HG02763 (cell line): ENCODE data around the gene C1QTNF12.

ENCODE experiments used
- ATAC-seq: cut with Tn5 transposase; IDR thresholded peaks from one replicate; pipeline ENCODE4 v1.9.1; 2021; ENCODE audit warnings: mild to moderate bottlenecking, moderate library complexity; ENCODE audit not compliant: unreplicated experiment

C1QTNF12 gene

DNA sequence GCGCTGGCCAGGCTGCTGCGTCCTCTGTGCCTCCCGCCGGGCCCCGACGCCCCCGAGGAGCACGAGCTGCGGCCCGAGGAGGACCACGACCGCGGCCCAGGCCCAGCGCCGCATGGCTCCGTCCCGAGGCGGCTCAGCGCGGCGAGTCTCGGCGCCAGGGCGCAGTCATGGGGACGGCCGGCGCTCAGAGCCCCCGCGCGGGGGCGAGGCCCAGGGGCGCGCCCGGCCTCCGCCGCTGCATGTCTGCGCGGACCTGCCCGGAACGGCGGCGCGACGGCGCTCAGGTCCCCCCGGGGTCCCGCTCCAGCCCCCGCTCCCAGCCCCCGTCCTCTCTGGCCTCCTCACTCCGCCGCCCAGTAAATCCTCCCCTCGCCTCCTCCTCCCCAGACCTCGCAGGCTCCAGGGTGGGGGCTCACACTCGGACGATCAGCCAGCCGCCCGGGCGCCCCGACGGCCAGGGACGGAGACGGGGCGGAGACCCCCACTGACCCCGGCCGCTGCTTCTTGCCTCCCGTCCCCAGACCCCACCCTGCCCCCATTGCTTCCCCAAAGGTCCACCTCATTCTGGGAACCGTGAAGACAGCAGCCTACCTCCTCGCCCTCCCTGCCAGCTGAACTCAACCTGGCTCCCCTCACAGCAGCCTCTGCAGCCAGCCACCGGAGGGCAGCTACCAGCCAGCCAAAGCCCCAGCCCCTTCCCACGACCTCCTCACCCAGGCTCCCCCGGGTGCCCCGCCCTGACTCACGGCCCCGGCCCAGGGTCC lies at the start of gene C1QTNF12:
TSS of gene C1QTNF12 (minus strand) at position 146 of the 764 bp plus-strand sequence. CDS start at position 114, 32 bp downstream.
- ATAC-seq = no peak

GRCh38 chr1:1295154-1295923 lies 48.8 kb upstream of the C1QTNF12 start:
- no peak for ATAC-seq

- no peak for ATAC-seq
These were observed 47.8 kb upstream of the C1QTNF12 start for GRCh38 chr1:1294250-1294890.

DNA sequence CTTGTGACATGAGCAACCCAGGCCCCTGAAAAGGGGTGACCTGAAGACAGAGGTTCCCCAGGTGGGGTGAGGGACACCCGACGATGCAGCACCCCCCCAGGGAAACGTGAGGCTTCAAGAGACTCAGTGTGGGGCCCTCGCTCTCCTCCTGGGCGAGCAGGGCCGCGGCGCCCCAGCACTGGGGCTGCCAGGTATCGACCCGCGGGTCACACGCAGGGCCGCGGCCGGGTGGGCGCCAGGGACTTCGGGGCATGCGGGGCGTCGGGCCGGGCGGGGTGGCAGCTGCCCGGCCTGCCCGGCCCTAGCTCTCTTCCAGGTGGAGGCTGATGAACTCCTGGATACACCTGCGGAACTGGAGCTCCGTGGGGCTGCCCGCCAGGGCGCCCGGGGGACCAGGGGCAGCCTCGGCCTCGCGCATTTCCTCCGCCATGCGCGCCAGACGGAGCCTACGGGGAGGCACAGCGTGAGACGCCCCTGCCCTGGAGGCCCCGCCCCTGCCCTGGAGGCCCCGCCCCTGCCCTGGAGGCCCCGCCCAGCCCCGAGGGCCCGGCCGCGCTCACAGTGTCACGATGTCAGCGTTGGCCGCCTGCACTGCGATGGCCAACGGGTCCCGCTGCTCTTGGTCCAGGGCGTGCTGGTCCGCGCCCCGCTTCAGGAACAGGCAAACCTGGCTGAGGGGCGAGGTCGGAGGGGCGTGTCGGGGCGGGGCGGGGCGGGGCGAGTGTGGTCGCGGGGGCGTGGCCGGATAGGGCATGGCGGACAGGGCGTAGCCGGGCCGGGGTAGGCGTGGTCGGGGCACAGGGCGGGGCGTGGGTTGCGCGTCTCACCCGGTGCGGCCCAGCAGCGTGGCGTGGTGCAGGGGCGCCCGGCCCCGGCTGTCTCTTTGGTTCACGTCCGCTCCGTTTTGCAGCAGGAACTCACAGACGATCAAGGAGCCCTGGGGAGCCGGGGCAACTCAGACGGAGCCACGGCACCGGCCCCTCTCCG lies 47.0 kb upstream of the C1QTNF12 start:
- no peak for ATAC-seq

DNA sequence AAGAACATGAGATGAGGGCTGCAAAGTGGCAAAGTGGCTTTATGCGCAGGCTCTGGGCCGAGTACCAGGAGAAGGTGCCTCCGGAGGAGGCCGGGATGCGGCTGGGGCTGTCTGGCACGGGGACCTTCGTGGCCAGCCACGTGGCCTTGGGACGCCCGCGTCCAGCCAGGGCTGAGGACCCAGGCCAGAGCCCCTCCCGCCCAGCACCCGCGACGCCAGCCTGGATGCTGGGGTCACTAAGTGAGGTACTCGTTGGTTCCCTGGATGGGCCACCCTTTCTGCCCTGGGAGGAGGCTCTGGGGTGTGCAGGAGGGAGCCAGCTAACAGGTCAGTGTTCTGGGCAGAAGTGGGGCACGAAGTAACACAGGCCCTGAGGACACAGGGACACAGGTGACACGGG lies 46.3 kb upstream of the C1QTNF12 start:
- ATAC-seq = no peak

GRCh38 chr1:1292442-1292779 lies 45.9 kb upstream of the C1QTNF12 start:
- ATAC-seq = no peak

DNA sequence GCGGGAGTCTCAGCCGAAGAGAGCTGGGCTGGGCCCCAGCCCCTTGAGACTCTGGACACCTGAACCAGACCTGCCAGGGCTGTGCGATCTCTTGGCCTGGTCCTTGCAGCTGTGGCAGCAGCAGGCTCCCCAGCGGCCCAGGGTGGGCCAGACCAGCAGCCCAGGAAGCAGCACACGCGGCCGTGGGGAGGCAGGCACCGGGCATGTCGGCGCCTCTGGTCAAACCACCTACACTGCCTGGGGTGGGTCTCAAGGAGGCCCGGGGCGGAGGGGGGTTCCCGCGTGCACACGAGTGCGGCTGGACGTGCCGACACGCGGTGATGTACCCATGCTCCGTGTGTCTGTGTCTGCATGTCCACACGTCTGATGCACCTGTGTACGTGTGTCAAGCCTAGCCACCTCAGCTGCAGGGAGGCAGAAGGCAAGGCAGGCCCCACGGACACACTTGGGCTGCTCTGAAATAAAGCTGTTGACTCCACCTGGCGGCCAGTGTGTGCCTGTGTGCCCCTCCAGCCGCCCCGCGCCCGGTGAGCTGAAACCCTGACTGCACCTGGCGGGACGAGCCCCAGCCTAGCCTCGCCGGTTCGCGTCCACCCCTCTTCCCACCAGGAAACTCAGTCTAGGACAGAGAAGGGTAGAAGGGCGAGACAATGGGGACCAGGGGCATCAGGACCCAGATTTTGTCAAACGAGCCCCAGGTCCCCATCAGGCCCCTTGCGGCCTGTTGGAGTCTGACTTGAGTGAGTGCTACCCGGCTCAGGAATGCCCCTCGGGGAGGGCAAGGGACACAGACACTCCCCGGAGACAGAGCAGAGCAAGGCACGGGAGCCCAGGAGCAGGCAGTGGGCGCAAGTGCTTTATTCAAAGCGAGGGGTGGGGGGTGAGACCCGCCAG lies 45.3 kb upstream of the C1QTNF12 start:
- no peak for ATAC-seq

DNA sequence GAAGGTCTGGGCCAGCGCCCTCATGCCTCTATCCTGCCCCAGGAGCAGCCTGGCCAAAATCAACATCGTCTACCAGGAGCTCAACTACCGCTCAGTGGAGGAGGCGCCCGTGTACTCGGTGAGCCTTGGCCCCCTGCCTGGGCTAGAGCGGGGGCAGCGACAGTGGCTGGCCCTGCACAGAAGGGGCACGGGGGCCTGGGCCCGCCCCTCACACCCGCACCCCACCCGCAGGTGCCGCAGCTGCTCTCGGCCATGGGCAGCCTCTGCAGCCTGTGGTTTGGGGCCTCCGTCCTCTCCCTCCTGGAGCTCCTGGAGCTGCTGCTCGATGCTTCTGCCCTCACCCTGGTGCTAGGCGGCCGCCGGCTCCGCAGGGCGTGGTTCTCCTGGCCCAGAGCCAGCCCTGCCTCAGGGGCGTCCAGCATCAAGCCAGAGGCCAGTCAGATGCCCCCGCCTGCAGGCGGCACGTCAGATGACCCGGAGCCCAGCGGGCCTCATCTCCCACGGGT lies 44.6 kb upstream of the C1QTNF12 start:
- no peak for ATAC-seq

GRCh38 chr1:1290238-1290731 lies 43.8 kb upstream of the C1QTNF12 start:
- ATAC-seq = no peak

- no peak for ATAC-seq
These were observed 41.0 kb upstream of the C1QTNF12 start for GRCh38 chr1:1287288-1288110.

DNA sequence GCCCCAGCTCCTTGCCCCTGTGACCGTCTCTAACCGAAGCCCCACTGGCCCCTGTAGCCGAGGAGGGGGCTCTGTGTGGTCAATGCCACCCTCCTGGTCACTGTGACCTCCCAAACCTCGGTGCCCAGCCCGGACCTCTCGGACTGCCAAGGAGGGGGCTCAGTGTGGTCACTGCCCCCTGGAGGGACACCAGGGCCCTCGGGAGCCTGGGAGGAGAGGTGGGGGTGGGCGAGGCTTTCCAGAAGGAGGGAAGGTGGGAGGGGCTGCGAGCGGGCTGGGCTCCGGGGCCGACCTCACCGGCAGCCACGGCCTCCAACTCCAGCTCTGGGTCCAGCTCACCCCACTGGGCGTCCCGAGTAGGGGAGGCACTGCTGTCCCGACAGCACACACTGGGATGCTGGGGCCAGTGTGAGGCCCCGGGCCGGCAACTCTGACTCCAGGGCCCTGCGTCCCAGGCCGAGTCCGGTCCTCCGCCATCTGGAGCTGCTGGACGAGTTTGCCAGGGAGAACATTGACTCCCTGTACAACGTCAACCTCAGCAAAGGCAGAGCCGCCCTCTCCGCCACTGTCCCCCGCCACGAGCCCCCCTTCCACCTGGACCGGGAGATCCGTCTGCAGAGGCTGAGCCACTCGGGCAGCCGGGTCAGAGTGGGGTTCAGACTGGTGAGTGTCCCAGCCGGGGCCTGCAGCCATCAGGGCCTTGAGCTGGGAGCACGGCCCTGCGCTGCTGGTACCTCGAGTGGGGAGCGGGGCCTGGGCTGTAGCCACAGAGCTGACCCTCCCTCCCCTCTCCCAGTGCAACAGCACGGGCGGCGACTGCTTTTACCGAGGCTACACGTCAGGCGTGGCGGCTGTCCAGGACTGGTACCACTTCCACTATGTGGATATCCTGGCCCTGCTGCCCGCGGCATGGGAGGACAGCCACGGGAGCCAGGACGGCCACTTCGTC lies 40.1 kb upstream of the C1QTNF12 start:
- ATAC-seq = no peak

DNA sequence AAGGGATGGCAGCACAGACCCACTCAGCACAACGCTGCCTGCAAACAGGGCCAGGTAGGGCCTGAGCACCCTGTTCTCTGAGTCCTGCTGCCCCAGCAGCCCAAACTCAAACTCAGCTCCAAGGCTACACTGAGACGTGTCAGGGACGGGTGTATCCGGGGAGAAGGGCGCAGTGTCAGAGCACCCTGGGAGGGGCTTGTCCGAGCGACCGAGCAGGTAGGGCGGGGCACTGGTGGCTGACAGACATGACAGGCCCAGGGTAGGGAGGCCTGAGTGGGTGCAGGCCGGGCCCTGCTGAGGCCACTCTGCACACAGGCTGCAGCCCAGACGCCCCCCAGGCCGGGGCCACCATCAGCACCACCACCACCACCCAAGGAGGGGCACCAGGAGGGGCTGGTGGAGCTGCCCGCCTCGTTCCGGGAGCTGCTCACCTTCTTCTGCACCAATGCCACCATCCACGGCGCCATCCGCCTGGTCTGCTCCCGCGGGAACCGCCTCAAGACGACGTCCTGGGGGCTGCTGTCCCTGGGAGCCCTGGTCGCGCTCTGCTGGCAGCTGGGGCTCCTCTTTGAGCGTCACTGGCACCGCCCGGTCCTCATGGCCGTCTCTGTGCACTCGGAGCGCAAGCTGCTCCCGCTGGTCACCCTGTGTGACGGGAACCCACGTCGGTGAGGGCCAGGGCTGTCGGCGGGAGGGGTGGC lies 39.2 kb upstream of the C1QTNF12 start:
- ATAC-seq = no peak

DNA sequence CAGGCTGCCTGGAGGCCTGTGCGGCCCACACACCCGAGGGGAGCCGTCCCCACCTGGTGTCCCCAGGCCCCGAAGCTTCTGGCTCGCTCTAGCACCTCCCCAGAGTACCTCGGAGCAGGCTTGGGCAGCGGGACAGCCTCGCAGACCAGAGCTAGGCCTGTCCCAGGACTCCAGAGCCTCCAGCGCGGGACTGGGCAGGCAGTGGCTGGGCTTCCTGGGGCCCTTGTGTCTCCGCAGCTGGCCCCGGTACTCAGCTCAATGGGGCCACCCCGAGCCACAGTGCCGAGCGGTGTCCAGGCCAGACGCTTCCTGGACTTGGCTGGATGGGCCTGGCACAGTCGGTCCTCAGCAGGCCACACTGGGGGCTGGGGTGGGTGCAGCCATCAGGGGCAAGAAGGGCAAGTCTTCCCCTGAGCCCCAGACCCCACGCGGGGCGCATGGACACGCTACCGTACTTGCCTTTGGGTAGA lies 38.6 kb upstream of the C1QTNF12 start:
- no peak for ATAC-seq

DNA sequence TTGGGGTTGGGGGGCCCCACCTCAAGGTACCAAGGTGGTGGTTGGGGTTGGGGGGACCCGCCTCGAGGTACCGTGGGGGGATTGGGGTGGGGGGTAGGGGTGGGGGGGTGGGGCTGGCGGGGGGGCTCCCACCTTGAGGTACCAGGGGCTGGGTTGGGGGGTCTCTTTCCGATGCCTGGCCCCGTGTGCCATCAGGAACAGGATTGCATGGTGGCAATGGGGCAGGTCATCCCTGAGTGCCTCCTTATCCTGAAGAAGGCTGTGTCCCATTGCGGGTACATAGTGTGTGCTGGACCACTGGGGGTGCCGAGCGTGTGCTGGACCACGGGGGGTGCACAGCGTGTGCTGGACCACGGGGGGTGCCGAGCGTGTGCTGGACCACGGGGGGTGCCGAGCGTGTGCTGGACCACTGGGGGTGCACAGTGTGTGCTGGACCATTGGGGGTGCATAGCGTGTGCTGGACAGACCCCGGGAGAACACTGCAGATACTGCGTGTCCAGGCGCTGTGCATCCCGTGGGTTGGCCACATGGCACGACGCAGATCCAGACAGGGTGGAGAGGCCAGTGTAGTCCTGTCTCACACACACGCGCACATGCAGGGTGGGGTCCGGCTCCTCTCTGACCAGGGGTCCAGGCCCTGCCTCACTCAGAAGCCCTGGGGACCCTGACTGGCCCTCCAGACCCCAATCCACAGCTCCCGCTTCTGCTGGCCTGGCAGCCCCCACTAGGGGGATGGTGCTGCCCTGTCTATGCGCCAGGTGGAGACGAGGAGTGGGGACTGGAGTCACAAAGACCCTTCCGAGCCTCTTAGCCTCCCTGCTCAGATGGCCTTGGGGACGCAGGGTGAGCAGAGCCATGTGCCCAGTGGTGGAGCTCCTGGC lies 37.9 kb upstream of the C1QTNF12 start:
- ATAC-seq = no peak

DNA sequence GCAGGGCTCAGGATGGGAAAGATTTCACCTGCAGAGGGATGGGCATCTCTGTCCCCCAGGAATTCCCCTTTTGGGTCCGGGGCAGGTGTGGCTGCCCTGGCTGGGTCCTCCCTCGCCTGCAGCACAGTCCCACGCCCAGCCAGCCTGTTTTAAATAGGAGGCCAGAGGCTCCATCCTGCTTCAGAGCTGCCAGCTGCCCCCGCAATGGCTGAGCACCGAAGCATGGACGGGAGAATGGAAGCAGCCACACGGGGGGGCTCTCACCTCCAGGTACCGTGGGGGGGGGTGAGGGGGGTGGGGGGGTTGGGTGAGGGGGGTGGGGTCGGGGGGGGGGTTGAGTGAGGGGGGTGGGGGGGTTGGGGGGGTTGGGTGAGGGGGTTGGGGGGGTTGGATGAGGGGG lies 37.3 kb upstream of the C1QTNF12 start:
- no peak for ATAC-seq

- no peak for ATAC-seq
These were observed 36.5 kb upstream of the C1QTNF12 start for GRCh38 chr1:1282998-1283397.
